ENCODE measurements around the gene LILRA5. TPM values are rescaled to one million over a fixed set of nuclear protein-coding genes. Genes with fewer than 3 reads are reported as not detected.
"Not testable (repeated sequence)": the region's sequence is repeated elsewhere in the genome, so short reads cannot be mapped to it uniquely, and the experiment has no call there.

LILRA5 gene
- total RNA-seq, 1 experiment from 2014 or later, result not detected

DNA sequence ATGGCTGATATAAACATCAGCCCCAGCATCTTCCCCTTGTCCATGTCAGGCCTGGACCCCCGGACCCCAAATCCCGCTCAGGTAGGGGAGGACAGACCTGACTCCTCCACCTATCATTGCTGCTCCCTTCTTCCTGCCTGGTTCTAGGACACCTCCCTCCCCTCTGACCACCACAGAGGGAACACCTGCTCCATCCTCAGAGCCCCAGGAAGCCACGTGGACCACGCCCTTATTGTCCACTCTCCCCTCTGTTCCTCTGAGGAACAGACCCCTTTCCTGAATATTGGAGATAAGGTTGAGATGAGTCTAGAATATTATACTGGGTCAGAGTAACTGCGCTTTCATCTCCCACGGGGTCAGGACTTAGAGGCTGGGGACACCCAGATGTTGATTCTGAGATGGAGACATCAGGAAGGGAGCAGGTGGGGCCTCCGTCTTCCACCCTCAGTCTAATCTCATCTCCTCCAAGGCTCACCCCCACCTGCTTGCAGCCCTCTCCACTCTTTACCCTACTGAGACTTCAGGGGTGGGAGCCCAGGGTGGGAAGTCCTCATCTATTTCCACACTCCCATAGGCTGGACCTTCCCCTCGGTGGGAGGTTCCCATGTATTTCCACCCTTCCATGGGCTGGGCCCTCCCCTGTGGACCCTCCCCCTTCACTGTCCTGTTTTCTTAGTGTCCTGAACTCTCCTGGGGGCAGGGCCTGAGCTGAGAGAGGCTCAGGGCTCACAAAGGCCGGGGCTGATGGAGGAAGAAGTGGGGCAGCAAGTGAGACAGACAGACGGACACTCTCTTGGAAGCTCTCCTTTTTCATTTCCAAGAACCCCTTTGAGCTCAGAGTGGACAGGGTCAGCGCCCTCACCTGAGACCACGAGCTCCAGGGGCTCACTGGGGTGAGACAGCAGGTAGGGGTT, 23.3 kb upstream of the LILRA5 start:
- DNase-seq (ENCODE audit: low read depth), result no peak
- in situ Hi-C loops (cut with HindIII; ENCODE audit: low pct_unique_long_range_greater_than_20kb, low sequenced_read_pairs), result no loop called here

DNA sequence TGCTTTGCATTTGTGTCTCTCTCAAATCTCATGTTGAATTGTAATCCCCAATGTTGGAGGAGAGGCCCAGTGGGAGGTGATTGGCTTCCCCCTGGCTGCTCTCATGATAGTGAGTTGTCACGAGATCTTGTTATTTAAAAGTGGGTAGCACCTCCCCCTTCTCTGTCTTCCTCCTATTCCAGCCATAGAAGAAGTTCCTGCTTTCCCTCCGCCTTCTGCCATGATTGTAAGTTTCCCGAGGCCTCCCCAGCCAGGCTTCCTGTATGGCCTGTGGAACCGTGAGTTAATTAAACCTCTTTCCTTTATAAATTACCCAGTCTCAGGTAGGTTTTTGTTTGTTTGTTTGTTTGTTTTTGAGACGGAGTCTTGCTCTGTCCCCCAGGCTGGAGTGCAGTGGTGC, 22.2 kb upstream of the LILRA5 start:
- no peak for DNase-seq (ENCODE audit: low read depth)

DNA sequence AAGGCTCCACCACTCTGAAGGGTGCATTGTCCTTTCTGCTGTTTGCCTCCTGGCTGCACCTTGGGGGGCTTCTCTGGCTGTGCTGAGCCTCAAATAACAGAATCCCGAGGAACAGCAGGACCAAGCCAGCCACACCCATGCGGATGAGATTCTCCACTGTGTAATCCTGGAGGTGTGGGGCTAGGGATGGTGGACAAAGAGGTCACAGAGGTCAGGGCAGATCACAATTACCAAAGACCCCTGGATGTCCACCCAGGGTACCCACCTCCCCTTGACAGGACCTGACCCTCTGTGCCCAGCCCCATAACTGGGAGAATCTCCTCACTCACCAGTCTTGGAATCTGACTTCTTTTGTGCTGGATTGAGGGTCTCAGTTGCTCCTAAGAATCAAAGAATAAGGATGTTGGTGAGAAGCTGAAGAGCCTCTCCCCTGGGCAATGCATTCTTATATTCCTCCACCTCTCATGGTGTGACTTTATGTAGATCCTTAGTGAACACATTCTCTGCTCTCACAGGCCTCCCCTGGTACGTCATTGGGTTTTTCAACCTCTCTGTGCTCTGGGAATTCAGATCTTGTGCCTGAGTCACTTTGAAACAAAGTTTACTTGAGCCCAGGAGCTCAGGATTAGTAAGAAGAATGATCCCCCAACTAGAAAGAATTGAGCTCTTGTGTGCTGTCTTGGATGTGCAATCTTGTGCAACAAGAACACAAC, 20.8 kb upstream of the LILRA5 start:
- in situ Hi-C loops (cut with HindIII; ENCODE audit: low pct_unique_long_range_greater_than_20kb, low sequenced_read_pairs), result no loop called here
- DNase-seq (ENCODE audit: low read depth), result no peak

More for the DNA sequence above, 22.2 kb upstream of the LILRA5 start:
- in situ Hi-C loops (cut with HindIII; ENCODE audit: low pct_unique_long_range_greater_than_20kb, low sequenced_read_pairs), result no loop called here

DNA sequence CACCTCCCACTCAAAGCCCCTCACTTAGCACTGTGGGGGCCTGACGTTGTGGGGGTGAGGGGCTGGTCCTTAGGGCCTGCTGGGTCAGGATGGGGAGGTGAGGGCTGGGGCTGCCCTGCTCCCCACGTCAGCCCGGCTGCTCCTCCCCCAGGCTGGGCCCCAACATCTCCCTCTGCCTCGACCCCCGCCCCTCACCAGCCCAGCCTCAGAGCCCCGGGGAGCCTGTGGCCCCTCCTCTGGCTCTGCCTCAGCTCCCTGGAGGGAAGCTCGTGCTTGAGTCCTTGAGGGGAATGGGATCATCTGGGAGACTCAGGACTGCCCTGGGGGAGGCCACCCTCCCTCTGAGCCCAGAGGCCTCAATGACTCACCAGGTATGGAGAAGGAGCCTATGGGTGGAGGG, 19.2 kb upstream of the LILRA5 start:
- in situ Hi-C loops (cut with HindIII; ENCODE audit: low pct_unique_long_range_greater_than_20kb, low sequenced_read_pairs), result no loop called here
- no peak for DNase-seq (ENCODE audit: low read depth)

DNA sequence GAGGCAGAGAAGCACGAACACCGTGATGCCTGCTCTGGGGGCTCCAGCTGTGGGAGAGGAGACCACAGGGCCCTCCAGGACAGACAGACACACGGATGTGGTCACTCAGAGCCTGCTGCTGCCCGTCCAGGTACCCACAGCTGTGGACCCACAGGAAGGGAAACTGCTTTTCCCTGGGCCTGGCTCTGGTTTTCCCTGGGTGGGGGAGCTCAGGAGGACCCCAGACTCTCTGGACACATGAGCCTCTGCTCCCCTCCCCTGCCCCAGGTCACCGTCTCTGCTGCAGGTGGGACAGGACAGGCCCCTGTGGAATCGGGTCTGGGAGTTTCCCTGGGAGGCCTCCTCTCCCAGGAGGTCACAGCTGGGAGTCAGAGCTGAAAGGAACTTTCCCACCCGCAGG, 18.7 kb upstream of the LILRA5 start:
- in situ Hi-C loops (cut with HindIII; ENCODE audit: low pct_unique_long_range_greater_than_20kb, low sequenced_read_pairs), result no loop called here
- no peak for DNase-seq (ENCODE audit: low read depth)

DNA sequence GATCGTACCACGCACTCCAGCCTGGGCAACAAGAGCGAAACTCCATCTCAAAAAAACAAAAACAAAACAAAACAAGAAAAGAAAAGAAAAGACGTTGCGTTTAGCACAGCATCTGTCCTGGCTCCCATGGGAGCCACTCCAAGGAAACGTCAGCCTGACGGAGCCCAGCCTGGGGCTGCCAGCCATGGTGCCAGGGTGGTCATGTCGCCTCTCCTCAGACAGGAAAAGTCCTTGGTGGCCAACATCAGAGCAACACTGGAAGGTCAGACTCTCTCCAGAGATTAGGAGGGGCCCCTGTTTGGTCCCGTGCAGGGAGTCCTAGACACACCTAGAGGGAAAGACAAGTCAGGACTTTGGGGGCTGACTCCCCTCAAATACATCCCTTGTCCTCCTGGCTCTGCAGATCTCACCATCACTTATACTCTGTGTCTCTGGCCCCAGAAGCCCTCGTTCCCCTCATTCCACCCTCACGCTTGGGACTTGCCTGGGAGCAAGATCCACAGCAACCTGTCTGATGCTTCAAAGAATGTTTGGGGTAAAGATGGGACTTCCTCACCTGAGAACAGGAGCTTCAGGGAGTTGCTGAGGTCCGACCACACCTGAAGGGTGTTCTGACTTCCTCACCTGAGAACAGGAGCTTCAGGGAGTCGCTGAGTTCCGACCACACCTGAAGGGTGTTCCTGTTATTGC, 16.7 kb upstream of the LILRA5 start:
- in situ Hi-C loops (cut with HindIII; ENCODE audit: low pct_unique_long_range_greater_than_20kb, low sequenced_read_pairs), result no loop called here
- DNase-seq (ENCODE audit: low read depth), result no peak

DNA sequence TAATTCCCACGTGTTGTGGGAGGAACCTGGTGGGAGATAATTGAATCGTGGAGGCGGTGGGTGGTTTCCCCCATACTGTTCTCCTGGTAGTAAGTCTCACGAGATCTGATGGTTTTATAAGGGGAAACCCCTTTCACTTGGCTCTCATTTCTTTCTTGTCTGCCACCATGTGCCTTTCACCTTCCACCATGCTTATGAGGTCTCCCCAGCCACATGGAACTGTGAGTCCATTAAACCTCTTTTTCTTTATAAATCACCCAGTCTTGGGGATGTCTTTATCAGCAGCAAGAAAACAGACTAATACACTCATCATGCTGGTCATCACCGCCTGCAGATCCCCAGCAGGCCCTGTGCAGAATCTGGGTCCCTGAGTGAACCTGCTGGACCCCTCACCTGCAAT, 15.8 kb upstream of the LILRA5 start:
- DNase-seq (ENCODE audit: low read depth); in situ Hi-C loops (cut with HindIII; ENCODE audit: low pct_unique_long_range_greater_than_20kb, low sequenced_read_pairs): not testable (repeated sequence)

DNA sequence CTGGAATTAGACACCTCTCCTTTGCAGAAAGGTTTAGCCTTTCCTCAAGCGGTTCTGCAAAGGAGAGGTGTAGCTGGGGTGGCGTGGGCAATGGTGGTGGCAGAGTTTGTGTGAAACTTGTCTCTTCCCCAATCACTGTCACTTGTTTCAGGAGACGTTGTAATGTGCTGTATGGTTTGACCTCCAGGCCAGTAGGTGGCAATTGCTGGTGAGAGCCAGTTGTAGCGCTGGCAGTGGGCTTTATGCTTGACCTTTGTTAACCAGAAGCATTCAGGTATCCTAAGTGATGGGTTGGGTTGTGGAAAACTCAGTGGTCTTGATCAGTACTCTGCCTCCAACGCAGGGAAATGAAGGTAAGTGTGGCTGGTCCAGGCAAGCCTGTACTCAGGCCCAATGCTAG, 12.7 kb upstream of the LILRA5 start:
- no peak for DNase-seq (ENCODE audit: low read depth)
- in situ Hi-C loops (cut with HindIII; ENCODE audit: low pct_unique_long_range_greater_than_20kb, low sequenced_read_pairs), result no loop called here

DNA sequence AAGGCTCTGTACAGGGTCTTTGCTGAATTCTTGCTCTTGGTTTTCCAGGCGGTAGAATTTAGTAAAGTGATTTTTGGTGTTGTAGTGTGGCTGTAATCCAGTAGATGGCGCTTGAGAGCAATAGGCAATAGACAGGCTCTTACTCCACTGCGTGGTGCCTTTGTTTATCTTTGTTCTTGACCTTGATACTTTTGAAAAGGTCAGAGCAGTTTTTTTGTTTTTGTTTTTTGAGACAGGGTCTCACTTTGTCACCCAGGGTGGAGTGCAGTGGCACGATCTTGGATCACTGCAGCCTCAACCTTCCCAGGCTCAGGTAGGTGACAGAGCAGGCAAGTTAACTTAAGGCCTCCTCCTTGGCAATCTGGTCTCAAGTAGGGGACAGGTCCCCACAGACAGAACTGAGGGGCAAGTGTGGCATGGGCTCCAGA, 12.2 kb upstream of the LILRA5 start:
- in situ Hi-C loops (cut with HindIII; ENCODE audit: low pct_unique_long_range_greater_than_20kb, low sequenced_read_pairs), result no loop called here

DNA sequence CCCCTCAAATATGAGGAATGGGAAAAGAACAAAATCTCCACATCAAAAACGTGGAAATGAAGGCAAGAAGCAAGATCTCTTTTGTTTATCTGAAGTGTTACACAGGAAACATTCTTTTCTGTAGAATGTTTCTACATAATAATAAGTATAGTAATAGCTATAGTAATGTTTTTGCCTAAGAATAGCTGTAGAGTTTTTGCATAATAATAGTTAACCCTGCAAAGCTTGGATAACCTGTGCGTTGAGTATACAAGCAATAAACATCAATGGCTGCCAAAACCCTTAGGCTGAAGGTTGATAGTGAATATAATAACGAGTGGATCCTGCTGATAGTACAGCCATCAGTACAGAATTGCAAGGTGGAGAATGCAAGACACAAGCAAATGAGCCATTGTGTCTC, 11.1 kb upstream of the LILRA5 start:
- in situ Hi-C loops (cut with HindIII; ENCODE audit: low pct_unique_long_range_greater_than_20kb, low sequenced_read_pairs), result no loop called here
- DNase-seq (ENCODE audit: low read depth), result no peak

More for the DNA sequence above, 12.2 kb upstream of the LILRA5 start:
- peak; percentile 31 for DNase-seq (ENCODE audit: low read depth)

DNA sequence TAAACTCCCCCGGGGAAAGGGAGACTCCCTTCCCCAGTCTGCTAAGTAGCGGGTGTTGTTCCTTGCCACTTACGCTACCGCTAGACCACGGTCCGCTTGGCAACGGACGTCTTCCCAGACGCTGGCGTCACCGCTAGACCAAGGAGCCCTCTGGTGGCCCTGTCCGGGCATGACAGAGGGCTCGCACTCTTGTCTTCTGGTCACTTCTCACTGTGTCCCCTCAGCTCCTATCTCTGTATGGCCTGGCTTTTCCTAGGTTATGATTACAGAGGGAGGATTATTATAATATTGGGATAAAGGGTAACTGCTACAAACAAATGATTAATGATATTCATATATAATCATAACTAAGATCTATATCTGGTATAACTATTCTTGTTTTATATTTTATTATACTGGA, 10.0 kb upstream of the LILRA5 start:
- in situ Hi-C loops (cut with HindIII; ENCODE audit: low pct_unique_long_range_greater_than_20kb, low sequenced_read_pairs); DNase-seq (ENCODE audit: low read depth): not testable (repeated sequence)

DNA sequence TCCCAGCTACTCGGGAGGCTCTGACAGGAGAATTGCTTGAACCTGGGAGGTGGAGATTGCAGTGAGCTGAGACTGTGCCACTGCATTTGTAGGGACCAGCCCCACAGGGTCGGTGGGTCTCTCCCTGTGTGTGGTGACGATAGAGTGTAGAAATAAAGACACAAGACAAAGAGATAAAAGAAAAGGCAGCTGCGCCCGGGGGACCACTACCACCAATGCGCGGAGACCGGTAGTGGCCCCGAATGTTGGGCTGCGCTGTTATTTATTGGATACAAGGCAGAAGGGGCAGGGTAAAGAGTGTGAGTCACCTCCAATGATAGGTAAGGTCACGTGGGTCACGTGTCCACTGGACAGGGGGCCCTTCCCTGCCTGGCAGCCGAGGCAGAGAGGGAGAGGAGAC, 9.3 kb upstream of the LILRA5 start:
- DNase-seq (ENCODE audit: low read depth); in situ Hi-C loops (cut with HindIII; ENCODE audit: low pct_unique_long_range_greater_than_20kb, low sequenced_read_pairs): not testable (repeated sequence)

DNA sequence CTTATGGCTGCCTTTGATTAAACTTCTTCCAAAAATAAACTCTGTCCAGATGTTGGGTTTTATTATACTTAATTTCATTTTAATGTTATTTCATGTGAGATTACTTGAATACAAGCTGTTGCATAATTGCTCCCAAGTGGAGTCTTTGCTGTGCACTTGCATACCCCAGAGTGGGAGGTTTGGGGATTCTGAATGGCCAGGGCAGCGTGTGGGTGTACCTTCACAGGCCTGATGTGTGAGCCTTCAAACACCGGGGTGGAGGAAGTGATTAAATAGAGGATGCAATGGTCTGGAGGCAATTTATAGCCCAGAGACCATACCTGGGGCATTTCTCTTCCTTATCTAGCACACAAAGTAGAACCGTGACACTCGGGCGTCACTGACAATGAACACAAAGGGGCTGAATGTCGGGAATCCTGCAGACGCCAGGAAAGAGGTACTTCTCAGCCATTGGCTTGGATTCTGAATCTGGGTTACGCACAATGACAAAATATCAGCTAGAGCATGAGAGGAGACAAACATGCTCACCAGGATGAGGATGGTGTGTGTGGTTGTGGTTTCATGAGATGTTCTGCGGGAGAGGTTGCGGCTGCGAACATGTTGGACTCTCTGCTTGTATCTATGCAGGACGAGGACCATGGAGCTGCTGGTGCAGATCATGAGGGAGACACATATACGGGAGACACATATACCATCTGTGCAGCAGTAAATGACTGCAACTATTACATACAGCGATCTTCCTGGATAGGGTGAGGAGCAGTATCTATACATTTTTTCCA, 7.1 kb upstream of the LILRA5 start:
- DNase-seq (ENCODE audit: low read depth), result no peak
- in situ Hi-C loops (cut with HindIII; ENCODE audit: low pct_unique_long_range_greater_than_20kb, low sequenced_read_pairs), result no loop called here

DNA sequence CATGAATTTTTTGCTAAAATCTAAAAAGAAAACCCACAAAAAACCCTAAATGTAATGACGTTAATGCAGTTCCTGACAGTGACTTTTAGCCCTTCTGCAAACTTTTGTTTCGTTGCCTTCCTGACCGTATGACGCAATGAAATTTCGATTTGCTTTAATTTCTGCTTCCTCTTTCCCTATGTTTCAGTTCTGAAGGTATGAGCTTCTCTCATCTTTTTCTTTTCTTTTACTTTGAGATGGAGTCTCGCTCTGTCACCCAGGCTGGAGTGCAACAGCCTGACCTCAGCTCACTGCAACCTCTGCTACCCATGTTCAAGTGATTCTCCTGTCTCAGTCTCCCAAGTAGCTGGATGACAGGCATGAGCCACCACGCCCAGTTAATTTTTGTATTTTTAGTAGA, 6.1 kb upstream of the LILRA5 start:
- in situ Hi-C loops (cut with HindIII; ENCODE audit: low pct_unique_long_range_greater_than_20kb, low sequenced_read_pairs), result no loop called here

DNA sequence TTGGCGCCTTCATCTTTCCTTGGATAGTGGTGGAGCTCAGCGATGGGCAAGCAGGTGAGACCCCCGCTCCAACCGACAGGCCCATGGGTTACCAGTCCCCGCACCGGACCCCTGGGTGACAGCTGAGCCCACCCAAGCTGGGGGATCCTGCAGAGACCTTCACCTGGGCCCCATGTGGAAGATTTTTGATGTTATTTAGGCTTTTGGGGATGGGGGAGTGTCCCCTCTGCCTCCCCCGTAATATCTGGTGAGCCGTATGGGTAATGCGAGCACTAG, 4.9 kb upstream of the LILRA5 start:
- no peak for DNase-seq (ENCODE audit: low read depth)
- in situ Hi-C loops (cut with HindIII; ENCODE audit: low pct_unique_long_range_greater_than_20kb, low sequenced_read_pairs), result no loop called here

More for the DNA sequence above, 6.1 kb upstream of the LILRA5 start:
- no peak for DNase-seq (ENCODE audit: low read depth)

DNA sequence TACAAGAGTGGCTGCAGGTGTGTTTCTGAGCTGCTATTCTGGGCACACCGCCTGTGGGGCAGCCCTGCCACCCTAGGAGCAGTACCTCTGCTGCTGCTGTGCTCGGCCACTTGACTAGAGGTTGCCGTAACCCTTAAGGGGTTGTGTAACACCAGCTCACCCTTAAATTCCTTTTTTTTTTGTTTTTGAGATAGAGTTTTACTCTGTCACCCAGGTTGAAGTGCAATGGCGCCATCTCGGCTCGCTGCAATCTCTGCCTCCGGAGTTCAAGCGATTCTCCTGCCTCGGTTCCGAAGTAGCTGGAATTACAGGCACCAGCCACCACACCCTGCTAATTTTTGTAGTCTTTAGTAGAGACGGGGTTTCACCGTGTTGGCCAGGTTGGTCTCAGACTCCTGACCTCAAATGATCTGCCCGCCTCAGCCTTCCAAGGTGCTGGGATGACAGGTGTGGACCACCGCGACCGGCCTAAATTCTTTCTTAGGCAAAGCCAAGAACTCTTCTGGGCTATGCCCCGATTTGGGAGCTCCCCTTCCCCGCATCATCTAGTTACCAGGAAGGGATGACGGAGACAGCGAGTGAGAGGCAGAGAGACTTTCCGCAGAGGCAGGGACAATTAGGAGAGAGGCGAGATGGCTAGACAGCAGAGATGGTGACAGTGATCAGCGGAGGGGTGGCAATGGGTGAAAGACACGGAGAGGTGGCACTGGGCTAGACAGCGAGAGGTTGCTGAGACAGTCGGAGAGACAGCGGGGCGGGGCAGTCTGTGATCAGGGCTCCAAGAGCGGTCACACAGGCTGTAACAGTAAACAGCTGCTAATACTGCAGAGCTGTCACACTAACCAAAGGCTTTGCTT, 4.4 kb upstream of the LILRA5 start:
- in situ Hi-C loops (cut with HindIII; ENCODE audit: low pct_unique_long_range_greater_than_20kb, low sequenced_read_pairs), result no loop called here
- no peak for DNase-seq (ENCODE audit: low read depth)

DNA sequence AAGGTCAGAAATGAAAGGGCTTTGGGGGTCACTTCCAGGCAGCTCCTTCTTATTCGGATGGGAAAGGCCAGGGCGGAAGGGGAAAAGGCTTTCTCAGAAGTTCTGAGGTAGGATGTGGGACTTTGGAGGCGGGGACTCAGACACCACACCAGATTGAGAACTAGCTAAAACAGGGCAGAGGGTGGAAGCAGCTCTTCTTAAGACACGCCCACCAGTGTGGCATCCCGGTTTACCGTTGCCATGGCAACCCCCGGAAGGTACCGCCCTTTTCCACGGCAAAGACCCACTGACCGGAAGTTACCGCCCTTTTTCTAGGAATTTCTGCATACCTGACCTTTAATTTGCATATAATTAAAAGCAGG, 3.8 kb upstream of the LILRA5 start:
- in situ Hi-C loops (cut with HindIII; ENCODE audit: low pct_unique_long_range_greater_than_20kb, low sequenced_read_pairs), result no loop called here
- DNase-seq (ENCODE audit: low read depth), result no peak

DNA sequence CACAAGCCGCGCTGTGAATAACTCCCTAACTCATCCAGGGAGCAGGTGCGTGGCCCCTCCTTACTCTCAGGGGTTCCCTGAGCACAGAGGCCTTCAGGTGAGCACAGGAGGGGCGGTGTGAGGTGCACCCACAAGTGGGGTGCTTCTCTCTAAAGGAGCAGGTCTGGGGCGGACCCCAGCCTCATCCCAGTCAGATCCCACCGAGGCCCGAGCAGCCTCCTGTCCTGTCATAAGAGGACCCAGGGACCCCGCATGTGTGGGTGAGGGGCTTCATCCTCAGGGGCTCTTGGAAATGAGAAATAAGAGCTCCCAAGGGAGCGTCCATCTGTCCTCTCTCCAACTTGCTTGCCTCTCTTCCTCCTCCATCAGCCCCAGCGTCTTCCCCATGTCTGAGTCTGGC, 3.0 kb upstream of the LILRA5 start:
- in situ Hi-C loops (cut with HindIII; ENCODE audit: low pct_unique_long_range_greater_than_20kb, low sequenced_read_pairs), result no loop called here

More for the DNA sequence above, 3.0 kb upstream of the LILRA5 start:
- no peak for DNase-seq (ENCODE audit: low read depth)

Data from Caki2 (cell line).